ENCODE results near the gene CALHM1.

GRCh38 chr10:103487410-103487708 is 28.7 kb upstream of the CALHM1 start:
- no peak for TF ChIP-seq CTCF (IDR thresholded peaks at IDR 0.05; ENCODE audit: low read depth, low read length)
- no peak for TF ChIP-seq EZH2phosphoT487 (IDR thresholded peaks at IDR 0.05; ENCODE audit: low read depth)

Measured in OCI-LY3 (cell line).